GM21717 (cell line): ENCODE measurements around the gene RNF44.
A peak's percentile ranks its signal among the peaks of the same experiment; 100 is the strongest.
"Not testable (repeated sequence)": the region's sequence is repeated elsewhere in the genome, so short reads cannot be mapped to it uniquely, and the experiment has no call there.

Source experiments
- ATAC-seq: cut with Tn5 transposase; IDR thresholded peaks from one replicate; pipeline ENCODE4 v1.9.1; 2021; ENCODE audit warnings: mild to moderate bottlenecking, moderate library complexity; ENCODE audit not compliant: unreplicated experiment

RNF44 gene

GRCh38 chr5:176552332-176552869, 15.2 kb upstream of the RNF44 start:
- no peak for ATAC-seq

DNA sequence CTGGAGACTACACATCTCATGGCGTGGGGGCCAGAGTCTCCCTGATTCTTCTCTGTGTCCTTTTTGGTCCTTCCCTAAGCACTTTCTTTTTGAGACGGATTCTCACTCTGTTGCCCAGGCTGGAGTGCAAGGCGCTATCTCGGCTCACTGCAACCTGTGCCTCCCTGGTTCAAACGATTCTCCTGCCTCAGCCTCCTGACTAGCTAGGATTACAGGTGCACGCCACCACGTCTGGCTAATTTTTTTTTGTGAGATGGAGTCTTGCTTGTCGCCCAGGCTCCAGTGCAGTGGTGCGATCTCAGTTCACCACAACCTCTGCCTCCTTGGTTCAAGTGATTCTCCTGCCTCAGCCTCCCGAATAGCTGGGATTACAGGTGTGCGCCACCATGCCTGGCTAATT, 13.7 kb upstream of the RNF44 start:
- ATAC-seq = not testable (repeated sequence)

DNA sequence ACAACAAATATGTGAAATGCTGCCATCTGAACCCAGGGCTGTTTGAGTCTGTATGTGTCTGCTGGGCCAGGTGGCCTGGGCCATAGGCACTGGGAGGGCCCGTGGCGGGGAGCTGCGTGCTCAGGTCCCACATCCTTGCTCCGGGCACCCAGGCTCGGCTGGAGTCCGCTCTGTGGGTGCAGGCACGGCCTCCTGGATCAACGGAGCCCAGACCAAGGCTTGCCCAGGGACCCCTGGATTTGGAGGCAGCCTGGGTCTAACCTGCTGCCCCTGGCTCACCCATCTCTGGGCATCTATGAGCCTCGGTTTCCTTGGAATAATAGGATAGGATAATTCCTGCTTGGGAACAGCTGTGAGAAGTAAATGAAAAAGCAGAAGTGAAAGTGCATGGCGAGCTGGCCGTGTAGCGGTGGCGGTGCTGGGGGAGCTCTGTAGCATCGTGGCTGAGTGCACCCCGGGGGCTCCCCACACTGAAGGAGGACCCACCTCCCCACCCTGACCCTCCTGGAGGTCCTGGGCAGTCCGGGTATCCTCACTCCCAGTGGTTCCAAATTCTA, 13.2 kb upstream of the RNF44 start:
- ATAC-seq = no peak

DNA sequence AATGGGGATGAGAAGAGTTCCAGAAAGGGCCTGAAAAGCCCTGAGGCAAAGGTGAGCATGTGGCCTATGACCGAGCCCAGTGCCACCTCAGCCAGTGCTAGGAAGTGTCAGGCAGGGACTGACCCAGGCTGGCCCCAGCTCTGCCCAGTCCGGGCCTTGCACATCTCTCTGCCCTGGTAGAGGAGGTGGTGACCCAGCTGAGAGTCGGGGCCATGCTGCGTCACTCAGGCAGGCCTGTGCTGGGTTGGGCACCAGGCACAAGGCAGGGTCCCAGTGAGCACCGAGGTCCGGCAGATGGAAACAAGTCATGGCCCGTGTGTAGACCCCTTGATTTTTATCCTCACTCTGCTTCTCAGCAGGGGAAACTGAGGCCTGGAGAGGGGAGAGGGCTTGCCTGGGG, 12.7 kb upstream of the RNF44 start:
- no peak for ATAC-seq

DNA sequence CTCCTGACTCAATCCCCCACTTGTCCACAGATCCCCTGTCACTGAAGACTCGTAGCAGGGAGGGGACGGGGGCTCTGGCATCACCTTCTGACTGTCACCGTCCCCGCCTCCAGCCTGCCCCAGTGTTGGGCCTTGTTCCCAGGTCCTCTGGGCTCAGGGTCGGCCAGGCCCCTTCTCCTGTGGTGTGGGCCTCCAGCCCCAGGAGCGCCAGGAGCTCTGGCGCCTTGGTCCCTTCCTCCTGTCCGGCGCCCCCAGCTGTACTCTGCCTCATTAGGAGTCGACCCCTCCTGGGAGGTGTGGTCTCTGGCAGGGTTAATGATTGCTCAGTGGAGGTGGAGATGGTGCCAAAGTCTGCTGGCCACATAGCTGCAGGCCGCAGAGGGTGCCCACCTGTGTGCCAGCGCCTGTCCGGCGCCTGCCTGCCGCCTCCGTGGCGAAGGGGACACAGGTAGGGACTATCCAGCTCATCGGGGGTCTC, 11.8 kb upstream of the RNF44 start, which contains the start of gene CDHR2:
Gene CDHR2, plus strand, starts transcription at position 376 of the 478 bp plus-strand sequence. CDS start 16,011 bp downstream, outside the sequence.
- no peak for ATAC-seq

DNA sequence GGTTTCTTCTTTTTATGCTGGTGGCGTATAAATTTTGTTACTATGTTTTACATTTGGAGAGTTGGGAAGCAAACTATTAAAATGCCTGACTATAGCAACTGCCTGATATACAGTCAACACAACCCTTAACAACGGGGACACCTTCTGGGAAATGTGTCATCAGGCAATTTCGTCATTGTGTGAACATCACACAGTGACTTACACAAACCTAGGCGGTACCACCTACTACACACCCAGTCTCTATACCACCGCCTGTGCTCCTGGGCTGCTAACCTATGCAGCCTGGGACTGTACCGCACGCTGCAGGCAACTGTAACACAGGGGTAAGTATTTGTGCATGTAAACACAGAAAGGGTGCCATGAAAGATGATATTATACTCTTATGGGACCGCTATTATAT, 10.6 kb upstream of the RNF44 start:
- no peak for ATAC-seq

- ATAC-seq = no peak
Observed at GRCh38 chr5:176545737-176546509, 8.7 kb upstream of the RNF44 start.

- no peak for ATAC-seq
Observed at GRCh38 chr5:176545388-176545736, 8.2 kb upstream of the RNF44 start.

GRCh38 chr5:176543428-176544182, 6.4 kb upstream of the RNF44 start:
- peak; percentile 71 for ATAC-seq

GRCh38 chr5:176542596-176543427, 5.6 kb upstream of the RNF44 start:
- ATAC-seq = peak; percentile 26

DNA sequence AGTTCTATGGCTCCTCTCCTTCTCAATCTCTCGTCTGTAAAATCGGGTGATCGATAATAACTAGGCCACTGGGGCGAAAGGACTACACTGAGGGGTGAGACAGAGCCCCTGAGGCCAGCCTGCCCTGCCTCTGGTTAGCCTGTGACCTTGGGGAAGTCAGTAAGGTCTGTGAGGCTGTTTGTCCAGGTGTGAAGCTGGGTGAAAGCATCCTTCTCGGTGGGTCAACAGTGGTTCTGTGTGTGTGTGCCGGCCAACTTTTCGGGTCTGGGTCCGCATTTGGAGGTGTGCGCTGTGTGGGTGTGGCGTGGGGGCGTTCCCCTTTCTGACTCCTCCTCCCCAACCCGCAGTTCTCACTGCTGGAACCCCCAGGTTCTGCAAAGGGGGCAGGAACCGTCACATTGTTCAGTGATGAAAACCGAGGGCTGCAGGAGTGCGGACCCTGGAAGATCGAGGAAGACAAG, 5.0 kb upstream of the RNF44 start:
- ATAC-seq = no peak

- no peak for ATAC-seq
Observed at GRCh38 chr5:176541338-176542134, 4.3 kb upstream of the RNF44 start.

- no peak for ATAC-seq
Observed at GRCh38 chr5:176540956-176541337, 3.7 kb upstream of the RNF44 start.

DNA sequence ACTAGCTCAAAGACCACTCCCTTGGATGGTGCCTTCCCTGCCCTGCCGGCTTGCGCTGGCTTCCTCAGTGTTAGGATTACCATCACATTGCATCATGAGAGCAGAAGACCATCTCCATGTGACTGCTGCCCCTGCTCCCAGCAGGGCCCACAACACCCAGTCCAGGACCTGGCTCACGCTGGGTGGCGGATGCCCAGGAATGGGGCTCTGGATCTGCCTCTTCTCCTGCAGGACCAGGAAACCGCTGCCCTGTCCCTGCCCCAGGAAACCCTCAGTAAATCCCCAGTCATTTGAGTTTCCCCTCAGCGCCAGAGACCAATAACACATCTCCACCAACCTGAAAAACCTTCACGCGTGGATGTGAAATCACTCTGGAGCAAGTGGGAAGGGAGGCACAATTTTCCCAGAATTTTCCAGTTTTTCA, 3.3 kb upstream of the RNF44 start:
- no peak for ATAC-seq

- ATAC-seq = no peak
Observed at GRCh38 chr5:176538989-176539384, 1.8 kb upstream of the RNF44 start.

DNA sequence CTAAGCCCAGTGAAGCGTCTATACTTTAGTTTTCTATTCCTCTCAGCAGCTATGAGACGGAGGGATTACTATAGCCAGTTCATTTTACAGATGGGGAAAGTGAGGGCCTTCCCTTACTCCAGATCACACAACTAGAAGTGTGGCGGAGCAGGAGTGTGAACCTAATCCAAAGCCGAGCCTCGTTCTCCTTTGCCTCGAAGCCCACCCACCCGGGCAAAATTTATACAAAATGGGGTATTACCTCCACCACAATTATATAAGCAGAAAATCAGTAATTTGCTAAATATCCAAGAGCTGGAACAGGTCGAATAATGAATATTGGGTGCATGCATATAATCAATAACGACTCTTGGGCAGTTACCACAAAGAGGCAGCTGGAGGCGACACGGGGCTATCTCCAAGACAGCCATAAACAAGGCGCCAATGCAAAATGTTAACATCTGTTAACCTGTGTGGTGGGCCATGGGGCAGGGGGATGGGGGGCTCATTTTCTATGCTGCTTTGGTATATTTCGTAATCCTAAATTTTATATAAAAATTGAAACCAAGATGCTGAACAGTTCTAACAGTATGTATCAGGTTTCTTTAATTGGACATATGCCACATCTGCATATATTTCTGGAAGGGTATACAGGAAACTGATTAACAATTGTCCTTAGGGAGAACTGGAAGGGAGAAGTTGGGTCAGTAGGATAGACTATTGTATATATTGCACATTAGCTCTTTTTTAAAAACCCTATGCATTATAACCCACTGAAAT, 1.2 kb upstream of the RNF44 start:
- no peak for ATAC-seq

DNA sequence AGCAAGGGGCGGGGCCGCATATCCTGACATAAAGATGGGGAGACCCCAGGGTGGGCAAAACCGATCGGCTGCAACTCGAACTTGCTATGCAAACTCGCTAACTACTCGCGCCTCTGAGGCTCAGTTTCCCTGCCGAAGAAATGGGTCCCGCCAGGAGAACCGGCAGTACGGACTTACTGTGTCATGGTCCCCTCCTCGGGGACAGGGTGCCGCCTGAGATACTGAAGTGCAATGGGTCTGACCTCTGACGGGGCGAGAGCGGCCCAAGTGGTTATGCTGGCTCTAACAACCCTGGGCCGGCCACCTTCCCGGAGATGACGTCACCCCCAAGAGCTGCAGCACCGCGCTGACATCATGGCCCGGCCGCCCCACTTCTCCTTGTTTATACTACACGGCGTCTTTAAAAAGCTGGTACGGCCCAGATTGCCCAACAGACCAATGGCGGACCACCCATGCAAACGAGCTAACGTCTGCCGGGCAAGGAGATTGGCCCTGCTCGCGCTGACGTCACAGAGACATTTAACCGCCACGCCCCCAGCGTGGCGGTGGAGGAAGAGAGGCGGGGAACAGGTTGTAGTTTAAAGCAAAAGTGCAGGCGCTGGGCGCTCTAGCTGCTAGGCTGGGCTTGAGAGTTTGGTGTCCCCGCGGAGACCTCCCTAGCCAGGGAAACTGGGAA, 490 bp upstream of the RNF44 start:
- ATAC-seq = peak; percentile 66

DNA sequence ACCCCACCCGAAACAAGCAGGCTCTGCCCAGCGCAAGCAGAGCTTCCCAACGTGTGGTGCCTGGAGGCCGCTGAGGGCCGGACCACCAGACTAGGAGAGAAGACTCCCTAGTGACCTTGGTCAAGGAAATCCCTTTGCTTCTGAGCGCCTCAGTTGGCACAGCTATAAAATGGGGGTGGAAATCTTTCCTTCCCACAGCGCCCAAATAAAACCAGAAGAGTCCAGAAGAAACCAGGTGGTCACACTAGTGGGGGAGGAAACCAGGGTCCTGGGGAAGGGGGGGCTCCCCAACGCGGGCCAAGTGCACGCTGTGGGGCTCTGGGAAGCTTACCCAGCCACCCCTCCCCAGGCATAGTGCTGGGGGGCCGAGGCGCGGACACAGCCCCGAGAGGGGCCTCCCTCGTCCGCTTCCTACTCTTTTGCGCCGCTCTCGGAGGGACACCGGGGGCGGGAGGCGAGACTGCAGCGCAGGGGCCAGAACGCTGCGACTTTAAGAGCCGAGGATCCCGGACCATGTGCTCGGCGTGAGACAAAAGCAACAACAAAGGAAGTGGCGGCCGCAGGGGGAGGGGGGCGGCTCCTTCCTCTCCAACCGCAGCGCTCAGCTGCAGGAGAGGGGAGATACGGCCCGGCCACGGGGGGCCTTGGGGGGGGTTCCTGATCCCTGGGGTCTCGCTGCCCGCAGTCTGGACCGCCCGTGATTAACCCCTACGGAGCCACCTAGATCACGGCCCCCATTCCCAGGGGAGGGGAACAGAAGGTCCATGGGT, 885 bp downstream of the RNF44 start:
- ATAC-seq = no peak
